Measurements from ENCODE around the gene CLEC19A.

- TF ChIP-seq CTCF (IDR thresholded peaks at IDR 0.05 in 8 of 11, conservative IDR thresholded peaks at IDR 0.05 in 3 of 11) (no peak), POLR2AphosphoS5 (IDR thresholded peaks at IDR 0.05) (no peak), POLR2A (IDR thresholded peaks at IDR 0.05) (no peak)
These were observed 40.1 kb upstream of the CLEC19A start for GRCh38 chr16:19245326-19245925.
